HG02943 (cell line): ENCODE measurements around the gene TMEM225B.
"Not testable (repeated sequence)": the region's sequence is repeated elsewhere in the genome, so short reads cannot be mapped to it uniquely, and the experiment has no call there.

ENCODE experiments used
- ATAC-seq: cut with Tn5 transposase; IDR thresholded peaks from one replicate; pipeline ENCODE4 v1.9.1; 2021; ENCODE audit warnings: mild to moderate bottlenecking, low read depth, moderate library complexity; ENCODE audit not compliant: unreplicated experiment

The TMEM225B gene

DNA sequence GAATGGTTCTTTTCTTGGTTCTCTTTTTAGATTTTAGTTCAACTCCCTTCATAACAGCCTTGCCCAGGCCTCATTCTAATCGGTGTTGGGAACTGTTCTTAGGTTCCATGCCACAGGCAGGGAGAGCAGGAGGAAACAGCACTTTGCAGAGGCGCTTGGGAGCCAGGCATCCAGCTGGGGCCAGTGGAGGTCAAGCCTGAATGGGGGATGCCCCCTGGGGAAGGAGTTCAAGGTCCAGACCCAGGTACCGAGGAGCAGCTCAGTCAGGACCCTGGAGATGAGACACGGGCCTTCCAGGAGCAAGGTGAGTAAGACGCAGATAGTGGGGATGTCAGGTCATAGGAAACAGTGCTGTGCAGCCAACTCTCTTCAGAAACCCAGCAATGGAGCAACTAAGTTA is 23.2 kb downstream of the TMEM225B start:
- ATAC-seq: no peak

DNA sequence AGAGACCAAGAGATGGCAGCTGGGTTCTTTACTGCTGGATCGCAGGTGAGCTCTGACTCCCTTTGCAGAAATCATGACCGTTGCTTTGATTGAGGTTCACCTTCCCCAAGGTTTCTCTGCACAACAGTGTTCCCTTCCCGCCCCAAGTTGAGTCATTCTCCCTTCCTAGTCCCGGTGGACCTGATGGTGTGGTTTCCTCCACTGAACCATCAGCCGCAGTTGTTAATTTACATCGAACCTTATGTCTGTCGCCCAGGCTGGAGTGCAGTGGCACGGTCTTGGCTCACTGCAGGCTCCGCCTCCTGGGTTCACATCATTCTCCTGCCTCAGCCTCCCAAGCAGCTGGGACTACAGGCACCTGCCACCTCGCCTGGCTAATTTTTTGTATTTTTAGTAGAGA is 24.5 kb downstream of the TMEM225B start:
- no peak for ATAC-seq

DNA sequence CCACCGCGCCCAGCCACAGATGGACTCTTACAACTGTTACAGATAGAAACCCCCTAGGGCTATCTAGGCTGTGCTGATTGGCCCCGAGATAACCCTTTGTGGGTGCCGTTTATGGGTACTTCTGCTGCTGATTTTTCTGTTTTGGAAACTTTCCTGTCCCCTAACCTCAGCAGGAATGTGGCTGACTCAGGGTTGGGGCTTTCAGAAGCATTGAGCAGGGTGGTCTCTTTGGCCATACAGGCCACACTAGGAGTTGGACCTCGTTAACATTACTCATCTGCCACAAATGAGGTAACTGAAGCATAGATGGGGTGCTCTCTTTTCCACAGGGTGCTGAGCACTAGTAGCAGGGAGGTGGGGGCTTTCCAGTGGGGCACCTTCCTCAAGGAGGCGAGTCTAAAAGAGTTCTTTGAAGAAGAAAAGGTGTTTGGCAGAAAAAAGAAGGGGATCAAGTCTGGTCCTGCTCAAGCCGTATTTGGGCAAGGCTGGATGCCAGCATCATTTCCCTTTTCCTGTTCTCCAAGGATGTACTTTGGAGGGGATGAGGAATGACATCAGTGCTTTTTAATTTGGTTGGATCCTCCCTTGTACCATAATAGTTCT is 25.1 kb downstream of the TMEM225B start:
- ATAC-seq: no peak

DNA sequence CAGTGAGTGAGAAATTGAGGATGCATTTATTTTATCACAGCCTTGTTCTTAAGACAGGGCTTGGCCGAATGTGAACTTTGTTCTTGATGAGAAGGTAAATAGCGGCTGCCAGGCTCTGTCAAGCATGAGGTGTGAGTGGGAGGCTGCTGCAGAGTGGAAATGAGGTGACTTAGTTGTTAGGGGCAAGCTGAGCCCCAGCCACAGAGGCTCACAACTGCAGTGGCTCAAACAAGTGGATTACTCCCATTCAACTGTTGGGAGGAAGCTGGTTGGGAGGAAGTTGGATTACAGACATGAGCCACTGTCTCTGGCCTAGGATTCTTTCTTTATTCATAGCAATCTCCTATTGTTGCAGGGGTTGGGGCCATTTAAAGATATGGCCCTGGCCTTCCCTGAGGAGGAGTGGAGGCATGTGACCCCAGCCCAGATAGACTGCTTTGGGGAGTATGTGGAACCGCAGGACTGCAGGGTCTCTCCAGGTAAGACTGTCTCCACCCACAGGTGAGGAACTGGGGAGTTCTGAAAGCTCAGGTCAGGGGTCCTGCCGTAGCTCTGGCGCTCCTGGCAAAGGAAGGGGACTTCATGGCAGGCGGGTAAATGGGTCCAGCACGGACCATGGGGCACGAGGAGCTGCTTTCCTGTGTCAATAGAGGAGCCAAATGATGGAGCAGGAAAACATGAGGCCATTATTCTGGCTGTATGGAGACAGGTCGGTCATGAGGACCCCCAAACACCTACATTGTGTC is 25.8 kb downstream of the TMEM225B start:
- ATAC-seq: no peak

DNA sequence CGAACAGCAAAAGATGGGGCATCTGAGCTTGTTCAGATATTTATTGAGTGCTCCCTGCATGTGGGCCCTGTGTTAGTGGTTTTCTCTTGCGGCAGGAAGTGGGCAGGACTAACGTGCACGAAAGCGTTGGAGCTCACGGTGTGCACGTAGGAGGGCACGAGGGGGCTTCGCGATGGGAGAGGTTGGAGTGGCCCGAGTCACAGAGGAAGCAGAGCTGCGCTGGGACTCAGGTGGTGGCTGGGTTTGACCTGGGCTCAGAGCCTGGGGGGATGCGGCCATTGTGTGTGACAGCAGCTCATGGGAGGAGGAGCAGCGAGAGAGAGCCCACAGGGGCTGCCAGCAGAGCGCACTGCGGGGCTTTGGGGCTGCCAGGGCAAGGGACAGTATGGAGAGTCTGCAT is 26.4 kb downstream of the TMEM225B start:
- ATAC-seq: no peak

DNA sequence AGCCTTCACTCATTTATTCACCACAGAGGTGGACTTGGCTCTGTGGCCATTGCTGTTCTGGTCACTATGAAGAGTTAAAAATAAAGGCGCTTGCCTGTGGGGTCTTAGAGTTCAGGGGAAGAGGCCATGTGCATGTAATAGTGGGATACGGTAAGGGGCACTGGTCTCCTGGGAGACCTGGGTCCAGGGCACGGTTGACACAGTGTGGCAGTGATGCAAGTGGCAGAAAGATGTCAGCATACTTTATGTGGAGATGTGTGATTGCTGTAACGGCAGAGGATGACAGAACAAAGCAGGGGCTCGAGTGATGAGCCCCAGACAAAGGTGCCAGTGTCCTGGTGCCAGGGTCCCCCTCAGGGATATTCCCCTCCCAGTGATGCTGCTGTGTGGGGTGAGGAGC is 27.3 kb downstream of the TMEM225B start:
- no peak for ATAC-seq

DNA sequence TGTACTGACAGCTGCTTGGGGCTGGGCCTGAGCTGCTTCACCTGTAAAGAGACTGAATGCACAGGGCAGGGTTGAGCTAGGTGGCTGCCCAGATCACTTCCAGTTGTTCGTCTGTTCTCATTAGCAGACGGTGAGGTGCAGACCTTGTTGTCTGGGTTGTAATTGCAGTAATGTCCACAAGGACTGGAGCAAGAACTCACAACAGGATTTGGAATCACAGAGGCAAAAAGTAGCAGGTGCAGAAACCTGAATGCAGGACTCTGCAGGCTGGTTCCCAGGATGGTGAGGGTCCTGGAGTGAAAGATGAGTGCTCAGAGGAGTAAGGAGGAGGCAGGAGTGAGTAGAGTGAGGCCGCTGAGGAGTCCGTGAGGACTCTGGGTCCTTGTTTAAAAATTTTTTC is 27.9 kb downstream of the TMEM225B start:
- no peak for ATAC-seq

DNA sequence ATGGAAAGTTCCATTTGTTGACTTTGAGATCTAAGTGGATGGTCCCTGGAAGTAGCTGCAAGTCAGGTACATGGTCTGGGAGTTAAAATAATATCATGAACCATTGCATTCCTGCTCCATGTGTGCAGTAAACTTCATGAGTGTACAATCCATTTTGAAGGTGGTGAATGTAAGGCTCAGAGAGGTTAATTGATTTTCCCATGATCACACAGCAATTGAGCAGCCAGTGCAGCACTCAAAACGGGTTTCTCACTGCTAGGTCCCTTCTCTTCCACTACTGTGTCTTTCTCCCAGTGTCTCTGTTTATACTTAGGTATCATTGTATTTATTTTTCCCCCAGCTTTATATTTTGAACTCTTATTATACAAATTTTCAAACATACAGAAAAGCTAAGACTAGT is 28.6 kb downstream of the TMEM225B start:
- no peak for ATAC-seq

DNA sequence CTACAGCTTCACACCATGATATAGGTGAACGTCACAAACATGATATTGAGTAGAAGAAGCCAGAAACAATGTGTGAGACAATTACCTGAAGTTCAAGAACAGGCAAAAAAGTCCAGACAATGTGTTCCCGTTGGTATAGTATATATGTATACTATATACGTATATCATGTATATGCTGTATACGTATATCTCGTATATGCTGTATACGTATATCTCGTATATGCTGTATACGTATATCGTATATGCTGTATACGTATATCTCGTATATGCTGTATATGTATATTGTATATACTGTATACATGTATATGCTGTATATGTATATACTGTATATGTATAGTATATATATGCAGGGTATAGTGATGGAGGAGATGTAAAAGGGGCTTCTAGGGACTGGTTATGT is 29.4 kb downstream of the TMEM225B start:
- ATAC-seq: no peak

DNA sequence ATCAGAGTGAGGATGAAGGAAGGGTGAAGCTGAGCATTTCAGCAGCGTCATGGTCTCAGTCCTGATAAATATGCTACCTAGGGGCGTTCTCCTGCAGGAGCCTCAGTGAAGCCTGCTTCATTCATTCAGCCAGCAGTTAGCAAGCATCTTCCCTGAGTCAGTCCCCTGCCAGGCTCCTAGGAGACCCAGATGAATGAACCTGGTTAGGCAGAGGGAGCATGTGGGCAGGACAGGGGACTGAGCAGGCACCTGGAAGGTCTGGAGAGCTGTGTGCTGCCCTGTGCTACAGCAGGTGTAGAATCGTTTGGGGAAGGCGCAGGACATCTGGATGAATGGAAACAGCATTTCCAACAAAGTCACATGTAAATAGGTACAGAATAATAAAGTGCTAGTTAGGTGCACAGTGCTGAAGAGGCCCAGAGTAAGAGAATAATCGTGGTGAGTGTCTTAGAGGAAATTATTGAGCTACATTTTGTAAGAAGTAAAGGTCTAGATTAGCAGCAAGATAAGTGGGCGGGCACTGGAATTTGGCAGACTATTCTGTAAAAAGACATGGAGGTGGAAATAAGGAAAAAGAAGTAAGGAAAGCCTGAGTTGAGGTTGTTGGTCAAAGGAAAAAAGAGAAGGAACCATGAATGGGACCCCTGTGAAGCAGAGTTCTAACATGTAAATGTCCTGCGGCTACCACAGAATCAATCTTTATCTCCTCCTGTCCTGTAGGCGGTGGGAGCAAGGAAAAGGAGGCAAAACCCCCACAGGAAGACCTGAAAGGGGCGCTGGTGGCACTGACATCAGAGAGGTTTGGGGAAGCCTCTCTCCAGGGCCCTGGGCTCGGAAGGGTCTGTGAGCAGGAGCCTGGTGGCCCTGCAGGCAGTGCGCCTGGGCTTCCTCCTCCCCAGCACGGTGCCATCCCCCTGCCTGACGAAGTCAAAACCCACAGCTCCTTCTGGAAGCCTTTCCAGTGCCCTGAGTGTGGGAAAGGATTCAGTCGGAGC is 30.7 kb downstream of the TMEM225B start:
- no peak for ATAC-seq

DNA sequence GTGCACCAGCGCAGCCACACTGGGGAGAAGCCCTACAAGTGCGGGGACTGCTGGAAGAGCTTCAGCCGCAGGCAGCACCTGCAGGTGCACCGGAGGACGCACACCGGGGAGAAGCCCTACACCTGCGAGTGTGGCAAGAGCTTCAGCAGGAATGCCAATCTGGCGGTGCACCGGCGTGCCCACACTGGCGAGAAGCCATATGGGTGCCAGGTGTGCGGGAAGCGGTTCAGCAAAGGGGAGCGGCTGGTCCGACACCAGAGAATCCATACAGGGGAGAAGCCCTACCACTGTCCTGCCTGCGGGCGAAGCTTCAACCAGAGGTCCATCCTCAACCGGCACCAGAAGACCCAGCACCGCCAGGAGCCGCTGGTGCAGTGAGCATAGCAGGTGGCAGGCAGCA is 31.6 kb downstream of the TMEM225B start:
- no peak for ATAC-seq

DNA sequence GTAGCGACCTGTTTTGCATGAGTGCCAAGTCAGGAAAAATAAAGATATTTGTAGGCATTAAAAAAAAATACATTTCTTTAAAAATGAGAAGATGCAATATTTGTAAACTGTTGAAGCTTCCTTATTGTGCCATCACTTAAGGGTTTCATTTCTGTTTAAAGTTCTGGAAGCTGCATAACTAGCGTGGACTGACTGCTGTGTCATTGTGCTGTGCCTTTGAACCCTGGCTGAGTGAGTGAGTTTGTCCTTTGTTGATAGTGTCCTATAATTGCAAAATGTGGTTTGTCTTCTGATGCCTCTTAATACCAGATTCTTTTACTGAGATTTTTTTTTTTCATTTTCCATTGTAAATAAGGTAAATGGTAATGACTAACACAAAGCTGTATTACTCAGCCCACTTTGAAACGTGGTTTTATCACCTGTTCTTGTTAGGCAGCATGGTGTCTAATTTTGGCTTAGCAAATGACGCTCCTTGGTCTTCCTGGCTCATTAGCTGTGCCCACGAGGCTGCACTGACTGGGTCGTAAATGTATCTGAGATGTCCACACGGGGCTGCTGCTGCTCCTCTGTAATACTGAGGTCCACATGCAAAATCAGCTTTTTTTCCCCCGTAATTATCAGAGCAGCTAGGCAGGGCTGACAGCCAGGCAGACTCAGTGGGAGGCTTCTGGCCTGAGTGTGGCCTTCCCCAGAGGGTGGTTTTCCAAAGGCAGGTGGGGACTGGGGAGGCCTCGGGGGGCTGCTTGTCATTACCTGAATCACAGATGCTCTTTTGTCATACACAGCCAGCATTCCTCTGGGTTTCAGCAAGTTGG is 33.4 kb downstream of the TMEM225B start:
- no peak for ATAC-seq

DNA sequence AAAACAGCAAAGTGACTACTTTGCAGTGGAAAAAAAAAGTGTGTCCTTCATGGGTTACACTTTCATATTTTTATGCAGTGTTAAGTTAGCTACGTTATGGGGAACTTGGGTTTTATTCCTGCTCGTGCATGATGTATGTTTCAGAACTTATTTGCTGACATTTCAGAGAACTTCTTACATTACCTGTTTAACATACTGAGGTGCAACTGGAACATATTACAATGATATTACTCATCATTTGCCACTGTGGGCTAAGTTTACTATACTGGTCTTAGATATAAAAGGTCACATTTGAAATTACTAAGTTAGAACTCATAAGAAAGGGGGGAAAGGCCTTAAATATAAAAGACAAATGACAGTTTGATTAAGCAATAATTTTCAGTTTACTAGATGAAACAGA is 39.3 kb downstream of the TMEM225B start:
- not testable (repeated sequence) for ATAC-seq

DNA sequence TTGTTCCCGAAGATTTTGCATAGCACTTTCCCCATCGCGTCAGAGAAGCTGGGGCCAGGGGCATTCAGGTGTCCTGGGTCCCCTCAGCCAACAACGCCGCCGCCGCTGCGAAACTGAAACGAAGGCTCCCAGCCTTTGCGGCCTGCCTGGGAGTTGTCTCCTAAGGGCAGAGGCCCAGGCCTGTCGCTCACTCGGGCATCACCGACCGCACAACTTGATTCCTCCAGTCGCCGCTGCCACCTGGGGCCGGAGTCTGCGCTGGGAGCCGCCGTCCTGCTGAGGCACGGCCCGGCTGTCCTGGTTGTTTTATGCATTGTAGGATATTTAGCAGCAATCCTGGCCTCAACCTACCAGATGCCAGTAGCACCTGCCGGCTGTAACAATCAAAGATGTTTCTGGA is 40.7 kb downstream of the TMEM225B start:
- no peak for ATAC-seq

DNA sequence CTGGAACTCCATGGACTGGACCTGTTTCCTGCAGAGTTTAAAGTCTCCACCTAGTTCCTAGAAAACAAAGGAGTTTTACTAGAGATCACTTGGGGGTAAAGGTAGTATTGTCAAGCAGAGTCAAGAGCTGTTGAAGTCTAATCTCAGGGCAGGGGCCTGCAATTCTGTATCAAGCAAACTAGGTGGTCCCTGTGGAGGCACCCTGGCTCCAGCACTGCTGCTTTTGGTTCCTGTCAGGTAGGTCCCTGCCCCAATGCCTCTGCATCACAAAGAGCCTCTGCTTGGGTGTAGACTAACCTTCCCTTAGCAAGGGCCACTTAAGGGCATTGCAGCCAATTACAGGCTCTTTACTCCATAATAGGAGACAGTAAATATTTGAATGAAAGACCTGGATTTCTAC is 41.2 kb downstream of the TMEM225B start:
- ATAC-seq: no peak

DNA sequence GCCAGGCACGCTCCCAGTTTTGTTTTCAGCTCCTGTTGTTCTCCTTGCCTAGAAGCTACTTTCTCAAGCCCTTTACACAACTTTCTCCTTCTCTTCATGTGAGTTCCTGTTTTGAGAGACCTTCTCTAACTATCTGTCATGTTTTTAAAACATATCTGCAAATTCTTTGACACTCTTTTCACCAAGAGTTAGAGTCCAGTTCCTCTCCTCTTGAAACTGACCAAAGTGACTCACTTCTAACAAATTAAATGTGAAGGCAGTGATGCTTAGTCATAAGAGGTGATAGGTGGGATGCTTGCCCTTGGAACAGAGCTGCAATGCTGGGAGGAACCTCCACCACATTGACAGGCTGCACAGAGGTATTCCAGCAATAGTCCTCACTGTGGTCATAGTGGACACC is 44.0 kb downstream of the TMEM225B start:
- ATAC-seq: no peak

DNA sequence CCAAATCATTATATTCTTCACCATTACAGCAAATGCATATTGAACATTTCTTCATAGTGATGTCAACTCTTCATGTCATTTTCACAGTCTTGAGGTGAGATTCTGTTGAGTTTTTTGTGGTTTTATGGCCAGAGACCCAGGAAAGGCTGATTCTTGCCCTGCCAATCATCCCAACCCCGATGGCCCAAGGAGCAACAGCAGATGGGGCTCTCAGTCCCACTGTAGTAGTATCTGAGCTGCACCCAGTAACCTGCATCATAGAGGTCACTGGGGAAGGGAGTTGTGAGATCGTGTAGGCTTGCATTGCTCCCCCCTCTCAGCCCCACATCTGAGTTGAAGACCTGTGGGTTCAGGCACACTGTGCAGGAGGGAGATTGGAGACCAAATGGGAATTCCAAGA is 45.4 kb downstream of the TMEM225B start:
- ATAC-seq: no peak

DNA sequence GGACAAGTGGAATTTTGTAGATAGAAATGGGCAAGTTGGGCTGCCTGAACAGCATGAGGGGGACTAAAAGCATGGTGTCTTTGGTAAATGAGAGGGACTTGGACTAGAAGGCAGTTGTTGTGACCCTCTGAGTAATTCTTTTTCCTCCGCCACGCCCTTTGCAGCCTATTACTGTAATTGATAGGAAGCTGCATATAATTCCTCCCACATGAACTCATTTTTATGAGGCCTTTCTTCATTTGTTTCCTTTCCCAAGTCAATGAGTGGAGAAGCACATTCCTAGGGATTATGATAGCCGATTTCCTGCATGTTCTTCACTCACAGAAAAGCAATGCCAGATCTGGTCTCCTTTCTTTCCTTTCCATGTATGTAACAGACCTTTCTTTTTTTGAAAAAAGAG is 46.4 kb downstream of the TMEM225B start:
- no peak for ATAC-seq

DNA sequence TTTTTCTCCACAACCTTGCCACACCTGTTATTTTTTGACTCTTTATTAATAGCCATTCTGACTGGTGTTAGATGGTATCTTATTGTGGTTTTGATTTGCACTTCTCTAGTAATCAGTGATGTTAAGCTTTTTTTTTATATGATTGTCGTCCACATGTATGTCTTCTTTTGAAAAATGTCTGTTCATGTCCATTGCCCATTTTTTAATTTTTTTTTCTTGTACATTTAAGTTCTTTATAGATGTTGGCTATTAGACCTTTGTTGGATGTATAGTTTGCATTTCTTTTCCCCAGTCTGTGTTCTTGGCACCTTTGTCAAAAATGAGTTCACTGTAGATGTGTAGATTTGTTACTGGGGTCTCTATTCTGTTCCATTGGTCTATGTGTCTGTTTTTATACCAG is 47.5 kb downstream of the TMEM225B start:
- ATAC-seq: no peak

DNA sequence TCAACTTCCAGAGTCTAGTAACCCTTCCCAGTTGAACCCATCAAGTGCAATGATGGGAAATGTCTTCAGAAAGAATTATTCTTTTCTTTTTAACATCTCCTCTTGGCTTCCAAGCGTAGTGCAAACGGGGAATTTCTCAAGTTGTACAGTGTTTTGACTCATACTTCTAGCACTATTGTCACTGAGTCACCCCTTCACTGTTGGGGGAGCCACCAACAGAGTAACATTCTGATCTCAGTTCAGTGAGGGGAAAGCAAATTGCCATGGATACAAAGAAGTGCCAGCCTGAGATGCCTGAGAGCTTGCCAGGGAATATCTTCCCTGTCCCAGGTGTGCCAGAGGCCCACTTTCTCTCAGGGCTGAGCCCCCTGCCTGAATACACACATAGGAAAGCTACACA is 50.8 kb downstream of the TMEM225B start:
- no peak for ATAC-seq

DNA sequence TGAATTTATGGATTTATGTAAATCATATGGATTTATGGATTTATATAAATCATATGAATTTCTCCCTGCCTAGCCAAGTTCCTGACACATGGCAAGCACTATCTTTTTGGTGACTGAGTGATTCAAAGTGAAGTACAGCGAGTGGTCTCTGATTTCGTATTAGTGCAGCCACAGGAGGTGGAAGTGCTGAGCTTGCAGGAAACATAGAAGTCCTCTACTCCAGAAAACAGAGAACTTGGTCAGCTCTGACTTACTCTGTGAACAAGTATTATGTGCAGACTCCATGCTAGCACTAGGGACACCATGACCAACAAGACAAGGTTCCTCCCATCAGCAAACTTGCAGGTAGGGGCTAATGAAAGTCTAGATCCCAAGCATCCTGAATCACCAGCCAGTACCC is 53.2 kb downstream of the TMEM225B start:
- no peak for ATAC-seq
